A549 (cell line): ENCODE measurements around the gene FNDC7.
"Not testable (repeated sequence)": the region's sequence is repeated elsewhere in the genome, so short reads cannot be mapped to it uniquely, and the experiment has no call there.

Experiments
- RAD21 ChIP-seq, 2 experiments: fragments of >200 bp in 1 of 2; sonication (Bioruptor Twin) in 1 of 2; formaldehyde crosslinking in 1 of 2; IDR thresholded peaks in 1 of 2; conservative IDR thresholded peaks in 1 of 2; 2 replicates in 1 of 2; 3 replicates in 1 of 2; pipeline ENCODE4 v1.6.1; 2012 to 2018; ENCODE audit warnings: inconsistent platforms in 1 of 2
- TF ChIP-seq, protein P1 (sequence below): IDR thresholded peaks from 2 replicates; pipeline ENCODE4 v1.6.1; 2012
- TF ChIP-seq, protein P2 (sequence below): fragments of >200 bp; sonication (Bioruptor Twin); formaldehyde crosslinking; IDR thresholded peaks from 3 replicates; pipeline ENCODE4 v1.5.1; 2016

- TF ChIP-seq, protein P1, sequence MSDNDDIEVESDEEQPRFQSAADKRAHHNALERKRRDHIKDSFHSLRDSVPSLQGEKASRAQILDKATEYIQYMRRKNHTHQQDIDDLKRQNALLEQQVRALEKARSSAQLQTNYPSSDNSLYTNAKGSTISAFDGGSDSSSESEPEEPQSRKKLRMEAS: not testable (repeated sequence)
- TF ChIP-seq, protein P2, sequence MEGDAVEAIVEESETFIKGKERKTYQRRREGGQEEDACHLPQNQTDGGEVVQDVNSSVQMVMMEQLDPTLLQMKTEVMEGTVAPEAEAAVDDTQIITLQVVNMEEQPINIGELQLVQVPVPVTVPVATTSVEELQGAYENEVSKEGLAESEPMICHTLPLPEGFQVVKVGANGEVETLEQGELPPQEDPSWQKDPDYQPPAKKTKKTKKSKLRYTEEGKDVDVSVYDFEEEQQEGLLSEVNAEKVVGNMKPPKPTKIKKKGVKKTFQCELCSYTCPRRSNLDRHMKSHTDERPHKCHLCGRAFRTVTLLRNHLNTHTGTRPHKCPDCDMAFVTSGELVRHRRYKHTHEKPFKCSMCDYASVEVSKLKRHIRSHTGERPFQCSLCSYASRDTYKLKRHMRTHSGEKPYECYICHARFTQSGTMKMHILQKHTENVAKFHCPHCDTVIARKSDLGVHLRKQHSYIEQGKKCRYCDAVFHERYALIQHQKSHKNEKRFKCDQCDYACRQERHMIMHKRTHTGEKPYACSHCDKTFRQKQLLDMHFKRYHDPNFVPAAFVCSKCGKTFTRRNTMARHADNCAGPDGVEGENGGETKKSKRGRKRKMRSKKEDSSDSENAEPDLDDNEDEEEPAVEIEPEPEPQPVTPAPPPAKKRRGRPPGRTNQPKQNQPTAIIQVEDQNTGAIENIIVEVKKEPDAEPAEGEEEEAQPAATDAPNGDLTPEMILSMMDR: not testable (repeated sequence)
- TF ChIP-seq RAD21 (conservative IDR thresholded peaks at IDR 0.05 in 1 of 2, IDR thresholded peaks at IDR 0.05 in 1 of 2): not testable (repeated sequence)
Observed at GRCh38 chr1:108681701-108682100, 31.0 kb upstream of the FNDC7 start.
